ENCODE data around the gene TMEM267.
A peak's percentile ranks its signal among the peaks of the same experiment; 100 is the strongest.
"Not testable (repeated sequence)": the region's sequence is repeated elsewhere in the genome, so short reads cannot be mapped to it uniquely, and the experiment has no call there.

The TMEM267 gene

GRCh38 chr5:43483298-43484105 lies at the start of gene TMEM267:
TSS of gene TMEM267 (minus strand) at chr5:43483865. CDS start at chr5:43453969, 29,896 bp downstream.
- DNase-seq = peak; percentile 95

GRCh38 chr5:43530648-43531047 lies 47.0 kb upstream of the TMEM267 start:
- no peak for DNase-seq

- DNase-seq = no peak
Observed at GRCh38 chr5:43523662-43524072, 40.0 kb upstream of the TMEM267 start.

GRCh38 chr5:43520615-43521014 lies 37.0 kb upstream of the TMEM267 start:
- DNase-seq = no peak

- peak; percentile 66 for DNase-seq
Observed at GRCh38 chr5:43515678-43516048, 32.0 kb upstream of the TMEM267 start.

GRCh38 chr5:43514816-43515677 lies 31.4 kb upstream of the TMEM267 start, which contains the start of gene C5orf34:
TSS of gene C5orf34 (minus strand) at chr5:43515148. CDS start at chr5:43509339, 5,809 bp downstream.
- DNase-seq = peak; percentile 98

GRCh38 chr5:43514471-43514815 lies 30.8 kb upstream of the TMEM267 start:
- peak; percentile 72 for DNase-seq

GRCh38 chr5:43514025-43514424 lies 30.4 kb upstream of the TMEM267 start:
- DNase-seq = no peak

- not testable (repeated sequence) for DNase-seq
Observed at GRCh38 chr5:43511062-43511461, 27.4 kb upstream of the TMEM267 start.

- DNase-seq = no peak
Observed at GRCh38 chr5:43498581-43498980, 14.9 kb upstream of the TMEM267 start.

GRCh38 chr5:43497311-43498104 lies 13.8 kb upstream of the TMEM267 start:
- DNase-seq = no peak

- DNase-seq = no peak
Observed at GRCh38 chr5:43491326-43491725, 7.7 kb upstream of the TMEM267 start.

- DNase-seq = no peak
Observed at GRCh38 chr5:43486353-43486752, 2.7 kb upstream of the TMEM267 start.

- no peak for DNase-seq
Observed at GRCh38 chr5:43485406-43485805, 1.7 kb upstream of the TMEM267 start.

GRCh38 chr5:43484106-43484849 lies 613 bp upstream of the TMEM267 start:
- peak; percentile 94 for DNase-seq

- no peak for DNase-seq
Observed at GRCh38 chr5:43482490-43483297, 971 bp downstream of the TMEM267 start.

GRCh38 chr5:43469671-43470391 lies 13.8 kb downstream of the TMEM267 start:
- no peak for DNase-seq

- DNase-seq = no peak
Observed at GRCh38 chr5:43467100-43467499, 16.6 kb downstream of the TMEM267 start.

- DNase-seq = not testable (repeated sequence)
Observed at GRCh38 chr5:43465455-43465854, 18.2 kb downstream of the TMEM267 start.

- no peak for DNase-seq
Observed at GRCh38 chr5:43461066-43461465, 22.6 kb downstream of the TMEM267 start.

- DNase-seq = no peak
Observed at GRCh38 chr5:43456556-43456955, 27.1 kb downstream of the TMEM267 start.

Measured in NCI-H2227 treated with DMSO at 0.1 percent for 48 hours (cell line).